Measurements from ENCODE around the gene PFDN4. TPM values are rescaled to one million over a fixed set of nuclear protein-coding genes. Genes with fewer than 3 reads are reported as not detected.
A peak's percentile ranks its signal among the peaks of the same experiment; 100 is the strongest.

PFDN4 gene
- total and polyA plus RNA-seq, 2 of the 13 experiments (the other 11 are each of a cell fraction or from before 2014, with no cell fraction given): 59.8 to 227 TPM

GRCh38 chr20:54173653-54174456 is 34.0 kb upstream of the PFDN4 start, which contains the start of gene CYP24A1 (continued):
- TF ChIP-seq ZNF83 (CRISPR knock-in tag; IDR thresholded peaks at IDR 0.05; ENCODE audit: borderline replicate concordance) (no peak), IKZF4 (CRISPR knock-in tag; IDR thresholded peaks at IDR 0.05; ENCODE audit: borderline replicate concordance, low read depth, not compliant biosample characterization) (no peak), LCORL (IDR thresholded peaks at IDR 0.05) (no peak), LCORL (CRISPR knock-in tag; IDR thresholded peaks at IDR 0.05) (no peak), POLR2AphosphoS2 (IDR thresholded peaks at IDR 0.05; ENCODE audit: low read depth, low read length) (no peak), ZNF558 (CRISPR knock-in tag; IDR thresholded peaks at IDR 0.05; ENCODE audit: borderline replicate concordance) (0 out of 2 replicates have a peak, but pooled peaks have one; percentile 32), ZNF501 (CRISPR knock-in tag; IDR thresholded peaks at IDR 0.05) (no peak), SAP130 (CRISPR knock-in tag; IDR thresholded peaks at IDR 0.05; ENCODE audit: low read depth) (peak; percentile 37; the same call in 1 of the 2 replicates), TGIF2 (CRISPR knock-in tag; IDR thresholded peaks at IDR 0.05) (no peak), TBL1XR1 (IDR thresholded peaks at IDR 0.05; ENCODE audit: borderline replicate concordance, low read length, partially characterized antibody) (no peak), ZNF570 (CRISPR knock-in tag; IDR thresholded peaks at IDR 0.05; ENCODE audit: borderline replicate concordance) (no peak), ZNF362 (CRISPR knock-in tag; IDR thresholded peaks at IDR 0.05; ENCODE audit: borderline replicate concordance) (no peak), EP300 (IDR thresholded peaks at IDR 0.05; ENCODE audit: low read depth in 2 of 2, low read length in 2 of 2) (no peak), EP300 (CRISPR knock-in tag; IDR thresholded peaks at IDR 0.05; ENCODE audit: borderline replicate concordance) (0 out of 2 replicates have a peak, but pooled peaks have one; percentile 35), ZNF614 (CRISPR knock-in tag; IDR thresholded peaks at IDR 0.05; ENCODE audit: borderline replicate concordance) (no peak; the same call in 1 of the 2 replicates), ZFY (CRISPR knock-in tag; IDR thresholded peaks at IDR 0.05) (peak; percentile 47; the same call in 1 of the 2 replicates), NFIB (CRISPR knock-in tag; IDR thresholded peaks at IDR 0.05; ENCODE audit: borderline replicate concordance) (no peak), ZNF770 (CRISPR knock-in tag; IDR thresholded peaks at IDR 0.05) (no peak), FOXK1 (CRISPR knock-in tag; IDR thresholded peaks at IDR 0.05; ENCODE audit: borderline replicate concordance, low read depth) (no peak), BCL3 (CRISPR knock-in tag; IDR thresholded peaks at IDR 0.05) (no peak), SOX13 (IDR thresholded peaks at IDR 0.05) (no peak), SOX13 (CRISPR knock-in tag; conservative IDR thresholded peaks at IDR 0.05 in 1 of 2, IDR thresholded peaks at IDR 0.05 in 1 of 2) (no peak; a peak in 1 of 4 replicates), CREB3 (CRISPR knock-in tag; IDR thresholded peaks at IDR 0.05) (no peak; the same call in 1 of the 2 replicates), SOX5 (CRISPR knock-in tag; IDR thresholded peaks at IDR 0.05; ENCODE audit: borderline replicate concordance) (no peak), ZNF678 (CRISPR knock-in tag; IDR thresholded peaks at IDR 0.05) (no peak)
